HG03045 (cell line): Measurements from ENCODE around the gene COBL.

Experiments
- ATAC-seq: cut with Tn5 transposase; IDR thresholded peaks from one replicate; pipeline ENCODE4 v1.9.1; 2021; ENCODE audit warnings: mild to moderate bottlenecking, moderate library complexity; ENCODE audit not compliant: unreplicated experiment

The COBL gene

GRCh38 chr7:51256209-51256781 lies 60.3 kb downstream of the COBL start:
- ATAC-seq, result no peak

- ATAC-seq, result no peak
These were observed 60.9 kb downstream of the COBL start for GRCh38 chr7:51255536-51256208.

GRCh38 chr7:51255036-51255435 lies 61.6 kb downstream of the COBL start:
- no peak for ATAC-seq

- no peak for ATAC-seq
These were observed 63.5 kb downstream of the COBL start for GRCh38 chr7:51253157-51253556.

- no peak for ATAC-seq
These were observed 65.3 kb downstream of the COBL start for GRCh38 chr7:51251290-51251689.

- no peak for ATAC-seq
These were observed 66.1 kb downstream of the COBL start for GRCh38 chr7:51250512-51250911.

GRCh38 chr7:51249991-51250390 lies 66.6 kb downstream of the COBL start:
- ATAC-seq, result no peak

GRCh38 chr7:51249187-51249945 lies 67.2 kb downstream of the COBL start:
- no peak for ATAC-seq

GRCh38 chr7:51246258-51247245 lies 70.1 kb downstream of the COBL start:
- no peak for ATAC-seq

GRCh38 chr7:51244885-51245284 lies 71.7 kb downstream of the COBL start:
- no peak for ATAC-seq

- no peak for ATAC-seq
These were observed 72.6 kb downstream of the COBL start for GRCh38 chr7:51244053-51244452.

- no peak for ATAC-seq
These were observed 73.0 kb downstream of the COBL start for GRCh38 chr7:51243631-51244030.

GRCh38 chr7:51242881-51243518 lies 73.6 kb downstream of the COBL start:
- ATAC-seq, result no peak

- no peak for ATAC-seq
These were observed 74.5 kb downstream of the COBL start for GRCh38 chr7:51242007-51242691.

GRCh38 chr7:51240868-51241267 lies 75.7 kb downstream of the COBL start:
- ATAC-seq, result no peak

- ATAC-seq, result no peak
These were observed 76.9 kb downstream of the COBL start for GRCh38 chr7:51239691-51240090.

- no peak for ATAC-seq
These were observed 77.6 kb downstream of the COBL start for GRCh38 chr7:51238981-51239495.

- no peak for ATAC-seq
These were observed 79.0 kb downstream of the COBL start for GRCh38 chr7:51237446-51238133.

GRCh38 chr7:51236470-51237132 lies 80.0 kb downstream of the COBL start:
- no peak for ATAC-seq
